ENCODE measurements around the gene SORCS2. TPM values are rescaled to one million over a fixed set of nuclear protein-coding genes. Genes with fewer than 3 reads are reported as not detected.

SORCS2 gene
- total RNA-seq, 1 experiment from 2014 or later = 0.15 TPM

DNA sequence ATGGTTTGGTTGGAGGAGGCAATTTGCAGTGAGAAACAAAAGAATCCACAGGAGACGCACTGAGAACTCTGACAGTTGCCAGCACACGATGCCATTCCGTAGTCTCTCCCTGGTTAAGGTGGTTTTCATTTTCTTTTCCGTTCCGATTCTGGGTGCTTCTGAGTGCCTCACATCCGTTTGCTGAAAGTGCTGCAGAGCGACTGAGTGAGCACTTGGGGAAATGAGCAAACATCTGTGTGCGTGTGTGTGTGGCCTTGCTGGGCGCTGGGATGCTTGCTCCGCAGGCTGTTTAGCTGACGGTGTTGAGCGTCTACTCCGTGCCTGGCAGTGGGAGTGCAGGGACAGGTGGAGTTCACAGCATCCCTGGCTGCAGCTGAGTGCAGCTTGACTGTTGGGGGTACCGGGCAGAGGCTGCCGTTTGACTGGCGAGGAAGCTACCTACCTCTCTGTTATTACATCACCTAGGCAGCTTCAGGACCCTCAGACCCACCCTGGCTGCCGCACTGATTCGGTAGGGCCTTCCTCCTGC, 49.3 kb downstream of the SORCS2 start:
- Histone ChIP-seq H3K27ac (ENCODE audit: low read length) (no peak overlapping the region), H3K36me3 (ENCODE audit: control insufficient read depth, insufficient read depth, low read length) (no peaks in the 10 kb centered on the region), H3K9me3 (ENCODE audit: control insufficient read depth, insufficient read depth, low read depth, low read length) (no peaks in the 10 kb centered on the region), H3K4me1 (ENCODE audit: control insufficient read depth, insufficient read depth, low read length) (no peaks in the 10 kb centered on the region), H3K27me3 (ENCODE audit: control insufficient read depth, insufficient read depth, low read length) (no peaks in the 10 kb centered on the region), H3K4me3 (ENCODE audit: low read depth in 2 of 2, low read length in 2 of 2) (no peak overlapping the region)
- ChIA-PET CTCF (interaction anchor here (0.6 to 0.7 kb wide), 2 partner anchors 11 to 19 kb away, joined by 3 to 4 read pairs; no protein-coding TSS in a partner anchor), POLR2A (no interaction called here)
- in situ Hi-C loops (cut with HindIII; ENCODE audit: low pct_unique_long_range_greater_than_20kb, low sequenced_read_pairs) (no loop called here), intact Hi-C loops (cut with micrococcal nuclease; ENCODE audit: unreplicated experiment) (no loop called here)
- BruUV-seq (replicated peaks) = no TSS peak
- ATAC-seq (no peak), DNase-seq (ENCODE audit: low read depth, low spot score) (no peak)
- TF ChIP-seq, protein P1, sequence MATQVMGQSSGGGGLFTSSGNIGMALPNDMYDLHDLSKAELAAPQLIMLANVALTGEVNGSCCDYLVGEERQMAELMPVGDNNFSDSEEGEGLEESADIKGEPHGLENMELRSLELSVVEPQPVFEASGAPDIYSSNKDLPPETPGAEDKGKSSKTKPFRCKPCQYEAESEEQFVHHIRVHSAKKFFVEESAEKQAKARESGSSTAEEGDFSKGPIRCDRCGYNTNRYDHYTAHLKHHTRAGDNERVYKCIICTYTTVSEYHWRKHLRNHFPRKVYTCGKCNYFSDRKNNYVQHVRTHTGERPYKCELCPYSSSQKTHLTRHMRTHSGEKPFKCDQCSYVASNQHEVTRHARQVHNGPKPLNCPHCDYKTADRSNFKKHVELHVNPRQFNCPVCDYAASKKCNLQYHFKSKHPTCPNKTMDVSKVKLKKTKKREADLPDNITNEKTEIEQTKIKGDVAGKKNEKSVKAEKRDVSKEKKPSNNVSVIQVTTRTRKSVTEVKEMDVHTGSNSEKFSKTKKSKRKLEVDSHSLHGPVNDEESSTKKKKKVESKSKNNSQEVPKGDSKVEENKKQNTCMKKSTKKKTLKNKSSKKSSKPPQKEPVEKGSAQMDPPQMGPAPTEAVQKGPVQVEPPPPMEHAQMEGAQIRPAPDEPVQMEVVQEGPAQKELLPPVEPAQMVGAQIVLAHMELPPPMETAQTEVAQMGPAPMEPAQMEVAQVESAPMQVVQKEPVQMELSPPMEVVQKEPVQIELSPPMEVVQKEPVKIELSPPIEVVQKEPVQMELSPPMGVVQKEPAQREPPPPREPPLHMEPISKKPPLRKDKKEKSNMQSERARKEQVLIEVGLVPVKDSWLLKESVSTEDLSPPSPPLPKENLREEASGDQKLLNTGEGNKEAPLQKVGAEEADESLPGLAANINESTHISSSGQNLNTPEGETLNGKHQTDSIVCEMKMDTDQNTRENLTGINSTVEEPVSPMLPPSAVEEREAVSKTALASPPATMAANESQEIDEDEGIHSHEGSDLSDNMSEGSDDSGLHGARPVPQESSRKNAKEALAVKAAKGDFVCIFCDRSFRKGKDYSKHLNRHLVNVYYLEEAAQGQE (IDR thresholded peaks at IDR 0.05; ENCODE audit: insufficient read depth in 1 of 2, low read depth in 2 of 2, low read length in 1 of 2) = no peak
- no peak for TF ChIP-seq TCF7L2 (IDR thresholded peaks at IDR 0.05; ENCODE audit: low read depth, low read length)
- TF ChIP-seq CTCF (IDR thresholded peaks at IDR 0.05) = no peak
- TF ChIP-seq POLR2AphosphoS5 (IDR thresholded peaks at IDR 0.05; ENCODE audit: low read depth, low read length) = no peak
- no peak for TF ChIP-seq SIN3A (IDR thresholded peaks at IDR 0.05; ENCODE audit: borderline replicate concordance, insufficient read depth, low read depth, low read length)

- Histone ChIP-seq H3K4me3 (ENCODE audit: low read depth in 2 of 2, low read length in 2 of 2) (no peak overlapping the region), H3K9me3 (ENCODE audit: control insufficient read depth, insufficient read depth, low read depth, low read length) (no peaks in the 10 kb centered on the region), H3K27me3 (ENCODE audit: control insufficient read depth, insufficient read depth, low read length) (no peaks in the 10 kb centered on the region), H3K36me3 (ENCODE audit: control insufficient read depth, insufficient read depth, low read length) (no peaks in the 10 kb centered on the region), H3K4me1 (ENCODE audit: control insufficient read depth, insufficient read depth, low read length) (no peaks in the 10 kb centered on the region), H3K27ac (ENCODE audit: low read length) (no peak overlapping the region)
- no peak for DNase-seq (ENCODE audit: low read depth, low spot score)
- CTCF ChIA-PET = interaction anchor here (0.5 kb wide), 1 partner anchor 52 kb away, joined by 8 read pairs; no protein-coding TSS in a partner anchor
- POLR2A ChIA-PET = no interaction called here
- no peak for ATAC-seq
- in situ Hi-C loops (cut with HindIII; ENCODE audit: low pct_unique_long_range_greater_than_20kb, low sequenced_read_pairs) = no loop called here
- no TSS peak for BruUV-seq (replicated peaks)
- intact Hi-C loops (cut with micrococcal nuclease; ENCODE audit: unreplicated experiment) = no loop called here
- TF ChIP-seq, protein P1 (IDR thresholded peaks at IDR 0.05; ENCODE audit: insufficient read depth in 1 of 2, low read depth in 2 of 2, low read length in 1 of 2) = no peak
- TF ChIP-seq TCF7L2 (IDR thresholded peaks at IDR 0.05; ENCODE audit: low read depth, low read length) (no peak), CTCF (IDR thresholded peaks at IDR 0.05) (no peak), POLR2AphosphoS5 (IDR thresholded peaks at IDR 0.05; ENCODE audit: low read depth, low read length) (no peak), SIN3A (IDR thresholded peaks at IDR 0.05; ENCODE audit: borderline replicate concordance, insufficient read depth, low read depth, low read length) (no peak)
These were observed 50.4 kb downstream of the SORCS2 start for GRCh38 chr4:7242766-7243165.

All from Panc1 (cell line).